ENCODE results near the gene PYGB.

DNA sequence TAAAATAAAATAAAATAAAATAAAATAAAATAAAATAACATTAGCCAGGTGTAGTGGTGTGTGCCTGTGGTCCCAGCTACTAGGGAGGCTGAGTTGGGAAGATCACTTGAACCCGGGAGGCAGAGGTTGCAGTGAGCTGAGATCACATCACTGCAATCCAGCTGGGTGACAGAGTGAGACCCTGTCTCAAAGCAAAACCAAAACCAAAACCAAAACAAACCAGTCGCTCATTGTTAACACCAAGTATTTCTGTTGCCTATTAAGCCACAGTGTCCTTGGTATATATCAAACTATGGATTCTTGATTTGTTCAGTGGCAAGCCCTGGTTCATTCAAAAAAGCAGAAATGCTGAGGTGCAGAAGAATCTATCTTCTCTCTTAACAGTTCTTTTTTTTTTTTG is 65.7 kb downstream of the PYGB start:
- TF ChIP-seq EZH2 (IDR thresholded peaks at IDR 0.05; ENCODE audit: low read length, unreplicated experiment) = no peak
- TF ChIP-seq, protein P1, sequence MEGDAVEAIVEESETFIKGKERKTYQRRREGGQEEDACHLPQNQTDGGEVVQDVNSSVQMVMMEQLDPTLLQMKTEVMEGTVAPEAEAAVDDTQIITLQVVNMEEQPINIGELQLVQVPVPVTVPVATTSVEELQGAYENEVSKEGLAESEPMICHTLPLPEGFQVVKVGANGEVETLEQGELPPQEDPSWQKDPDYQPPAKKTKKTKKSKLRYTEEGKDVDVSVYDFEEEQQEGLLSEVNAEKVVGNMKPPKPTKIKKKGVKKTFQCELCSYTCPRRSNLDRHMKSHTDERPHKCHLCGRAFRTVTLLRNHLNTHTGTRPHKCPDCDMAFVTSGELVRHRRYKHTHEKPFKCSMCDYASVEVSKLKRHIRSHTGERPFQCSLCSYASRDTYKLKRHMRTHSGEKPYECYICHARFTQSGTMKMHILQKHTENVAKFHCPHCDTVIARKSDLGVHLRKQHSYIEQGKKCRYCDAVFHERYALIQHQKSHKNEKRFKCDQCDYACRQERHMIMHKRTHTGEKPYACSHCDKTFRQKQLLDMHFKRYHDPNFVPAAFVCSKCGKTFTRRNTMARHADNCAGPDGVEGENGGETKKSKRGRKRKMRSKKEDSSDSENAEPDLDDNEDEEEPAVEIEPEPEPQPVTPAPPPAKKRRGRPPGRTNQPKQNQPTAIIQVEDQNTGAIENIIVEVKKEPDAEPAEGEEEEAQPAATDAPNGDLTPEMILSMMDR (conservative IDR thresholded peaks at IDR 0.05; ENCODE audit: low read depth, low read length) = no peak

All from PC-3 (cell line).